Dedifferentiated amniotic fluid mesenchymal stem cell (primary cell): ENCODE measurements around the gene PSMB9.
"Not testable (repeated sequence)": the region's sequence is repeated elsewhere in the genome, so short reads cannot be mapped to it uniquely, and the experiment has no call there.

Experiments used
- DNase-seq: peaks from one replicate; pipeline ENCODE4 v3.0.0-alpha.2; 2016; ENCODE audit errors: extremely low spot score

PSMB9 gene

GRCh38 chr6:32853541-32854375, at the start of gene PSMB9, which contains the start of gene TAP1:
PSMB9 (plus strand) TSS chr6:32854192; CDS start chr6:32854230, 38 bp downstream.
TAP1 (minus strand) TSS chr6:32853704; CDS start chr6:32853636, 68 bp downstream.
- peak; percentile 90 for DNase-seq

GRCh38 chr6:32805404-32805803, 48.6 kb upstream of the PSMB9 start:
- not testable (repeated sequence) for DNase-seq

GRCh38 chr6:32807020-32807580, 46.9 kb upstream of the PSMB9 start:
- DNase-seq, result no peak

GRCh38 chr6:32809171-32809570, 44.8 kb upstream of the PSMB9 start:
- DNase-seq, result peak; percentile 13

- DNase-seq, result no peak
Measured at GRCh38 chr6:32814145-32814544, 39.8 kb upstream of the PSMB9 start.

- DNase-seq, result no peak
Measured at GRCh38 chr6:32815115-32815514, 38.9 kb upstream of the PSMB9 start.

- DNase-seq, result no peak
Measured at GRCh38 chr6:32815996-32816395, 38.0 kb upstream of the PSMB9 start.

GRCh38 chr6:32816746-32817204, 37.2 kb upstream of the PSMB9 start, which contains the start of gene HLA-DOB:
HLA-DOB (minus strand) TSS chr6:32817002; CDS start chr6:32816951, 51 bp downstream.
- no peak for DNase-seq

GRCh38 chr6:32818867-32819266, 35.1 kb upstream of the PSMB9 start:
- no peak for DNase-seq

GRCh38 chr6:32819729-32820128, 34.3 kb upstream of the PSMB9 start:
- DNase-seq, result no peak

- DNase-seq, result no peak
Measured at GRCh38 chr6:32825966-32826365, 28.0 kb upstream of the PSMB9 start.

GRCh38 chr6:32827025-32827424, 27.0 kb upstream of the PSMB9 start:
- DNase-seq, result no peak

- no peak for DNase-seq
Measured at GRCh38 chr6:32829495-32829894, 24.5 kb upstream of the PSMB9 start.

- DNase-seq, result no peak
Measured at GRCh38 chr6:32830017-32830416, 24.0 kb upstream of the PSMB9 start.

GRCh38 chr6:32830936-32831335, 23.1 kb upstream of the PSMB9 start:
- DNase-seq, result no peak

- no peak for DNase-seq
Measured at GRCh38 chr6:32832535-32832934, 21.5 kb upstream of the PSMB9 start.

GRCh38 chr6:32833664-32834063, 20.3 kb upstream of the PSMB9 start:
- no peak for DNase-seq

GRCh38 chr6:32835167-32835893, 18.7 kb upstream of the PSMB9 start:
- no peak for DNase-seq

GRCh38 chr6:32836873-32837272, 17.1 kb upstream of the PSMB9 start:
- DNase-seq, result no peak

- DNase-seq, result no peak
Measured at GRCh38 chr6:32837651-32838113, 16.3 kb upstream of the PSMB9 start.

- peak; percentile 91 for DNase-seq
Measured at GRCh38 chr6:32838114-32838958, 15.7 kb upstream of the PSMB9 start, which contains the start of gene TAP2. TAP2 (minus strand) TSS chr6:32838739; CDS start chr6:32838233, 506 bp downstream.
